Brain microvascular endothelial cell (primary cell): ENCODE data around the gene CCDC93.

Source experiments
- DNase-seq: peaks from one replicate; pipeline ENCODE4 v3.0.0-alpha.2; 2020
- H3K27ac ChIP-seq: fragments of 250-450 bp; sonication (Bioruptor Pico); 2 replicates; pipeline ENCODE4 v1.5.1; 2020; ENCODE audit warnings: mild to moderate bottlenecking, moderate library complexity
- H3K27me3 ChIP-seq: fragments of 250-450 bp; sonication (Bioruptor Pico); replicated peaks from 2 replicates; pipeline ENCODE4 v1.5.1; 2020; ENCODE audit warnings: mild to moderate bottlenecking
- H3K36me3 ChIP-seq: fragments of 250-450 bp; sonication (Bioruptor Pico); replicated peaks from 2 replicates; pipeline ENCODE4 v1.5.1; 2020; ENCODE audit warnings: mild to moderate bottlenecking
- H3K4me3 ChIP-seq: 2 replicates; pipeline ENCODE4 v1.5.1; 2011; ENCODE audit warnings: low read depth, mild to moderate bottlenecking, control low read depth, low read length, moderate library complexity
- CTCF ChIP-seq: IDR thresholded peaks from 2 replicates; pipeline ENCODE4 v1.5.1; 2011; ENCODE audit warnings: low read depth, mild to moderate bottlenecking, moderate library complexity, low read length, control low read depth, inconsistent platforms; ENCODE audit errors: missing control alignments
- in situ Hi-C: cut with HindIII; loops from 2 replicates; pipeline ENCODE4 v1.10.0; 2017; ENCODE audit warnings: low sequenced_read_pairs, low pct_ligation_motif_present

CCDC93 gene

GRCh38 chr2:117980783-117981676, 32.8 kb downstream of the CCDC93 start:
- TF ChIP-seq CTCF: no peak
- Histone ChIP-seq H3K4me3 (no peak overlapping the region), H3K36me3 (peaks cover 15% of the 10 kb centered on the region), H3K27me3 (no peaks in the 10 kb centered on the region), H3K27ac (peak overlapping the region; percentile 97)
- peak; percentile 77 for DNase-seq
- in situ Hi-C loops: no loop called here

GRCh38 chr2:117979911-117980701, 33.8 kb downstream of the CCDC93 start:
- in situ Hi-C loops: no loop called here
- TF ChIP-seq CTCF: no peak
- Histone ChIP-seq H3K27ac (peak overlapping the region; percentile 97), H3K4me3 (no peak overlapping the region), H3K36me3 (peaks cover 14% of the 10 kb centered on the region), H3K27me3 (no peaks in the 10 kb centered on the region)
- DNase-seq: peak; percentile 53

- DNase-seq: peak; percentile 36
- no peaks in the 10 kb centered on the region for H3K27me3 ChIP-seq
- no peak for TF ChIP-seq CTCF
- peaks cover 30% of the 10 kb centered on the region for H3K36me3 ChIP-seq
- no peak overlapping the region for H3K4me3 ChIP-seq
- in situ Hi-C loops: no loop called here
- peak overlapping the region; percentile 57 for H3K27ac ChIP-seq
Measured at GRCh38 chr2:117977696-117978095, 36.2 kb downstream of the CCDC93 start.

GRCh38 chr2:117976581-117976980, 37.3 kb downstream of the CCDC93 start:
- H3K36me3 ChIP-seq: peaks cover 29% of the 10 kb centered on the region
- in situ Hi-C loops: no loop called here
- no peak overlapping the region for H3K27ac ChIP-seq
- H3K4me3 ChIP-seq: no peak overlapping the region
- DNase-seq: no peak
- no peaks in the 10 kb centered on the region for H3K27me3 ChIP-seq
- no peak for TF ChIP-seq CTCF

GRCh38 chr2:117973498-117974082, 40.3 kb downstream of the CCDC93 start:
- in situ Hi-C loops: no loop called here
- peaks cover 41% of the 10 kb centered on the region for H3K36me3 ChIP-seq
- DNase-seq: no peak
- H3K27me3 ChIP-seq: no peaks in the 10 kb centered on the region
- TF ChIP-seq CTCF: no peak
- H3K4me3 ChIP-seq: no peak overlapping the region
- H3K27ac ChIP-seq: peak overlapping the region; percentile 78
